ENCODE data around the gene NCMAP. TPM values are rescaled to one million over a fixed set of nuclear protein-coding genes. Genes with fewer than 3 reads are reported as not detected.

NCMAP gene
- polyA plus RNA-seq, 1 of the 3 experiments (the other 2 are of a cell fraction), result not detected

DNA sequence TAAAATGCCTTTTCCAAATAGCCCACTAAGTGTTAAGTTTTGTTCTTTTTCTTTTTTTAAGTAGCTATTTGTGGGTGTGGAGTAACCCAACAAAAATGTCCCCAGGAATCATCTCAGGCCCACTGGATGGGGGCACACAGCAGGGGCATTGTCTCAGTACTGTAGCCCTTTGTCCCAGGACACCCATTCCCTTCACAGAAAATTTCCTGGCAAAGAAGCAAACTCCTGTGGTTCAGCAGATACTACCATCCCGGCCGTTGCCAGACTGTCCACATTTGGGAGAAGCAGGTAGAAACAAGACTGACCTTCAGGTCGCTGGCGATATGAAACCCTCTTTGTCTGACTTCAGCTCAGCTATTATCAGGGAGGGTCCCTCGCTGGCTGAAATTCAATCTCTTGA is 63.5 kb downstream of the NCMAP start:
- Histone ChIP-seq H3K4me3 (ENCODE audit: low read depth in 2 of 2, low read length in 1 of 2) (no peak overlapping the region), H3K79me2 (ENCODE audit: insufficient read depth) (no peaks in the 10 kb centered on the region), H3K9ac (no peak overlapping the region), H2AFZ (ENCODE audit: low read depth) (no peak overlapping the region), H4K20me1 (ENCODE audit: insufficient read depth) (no peaks in the 10 kb centered on the region), H3K36me3 (replicated peaks in 1 of 2; ENCODE audit: control insufficient read depth in 1 of 2, insufficient read depth in 2 of 2, low read length in 1 of 2) (no peaks in the 10 kb centered on the region), H3K4me1 (ENCODE audit: control insufficient read depth in 1 of 2, insufficient read depth in 2 of 2, low read depth in 1 of 2, low read length in 1 of 2) (no peaks in the 10 kb centered on the region), H3K27ac (ENCODE audit: low read depth in 2 of 2, low read length in 1 of 2) (no peak overlapping the region), H3F3A (replicated peaks; ENCODE audit: insufficient read depth) (no peaks in the 10 kb centered on the region), H3K27me3 (ENCODE audit: insufficient read depth) (no peaks in the 10 kb centered on the region; the same call in 1 of the 2 replicates), H3K9me3 (no peaks in the 10 kb centered on the region), H3K9me2 (no peaks in the 10 kb centered on the region), H3K4me2 (no peak overlapping the region)
- ChIA-PET CTCF (interaction anchor here (2.7 kb wide), 1 partner anchor 33 kb away, joined by 12 read pairs; no protein-coding TSS in a partner anchor), POLR2A (no interaction called here)
- 70% methylated on average over 4 of the region's 5 CpGs for WGBS (ENCODE audit: low lambda C conversion rate)
- no peak for DNase-seq
- TF ChIP-seq FOXJ3 (CRISPR knock-in tag; IDR thresholded peaks at IDR 0.05), result no peak
- no peak for TF ChIP-seq CHD2 (IDR thresholded peaks at IDR 0.05; ENCODE audit: low read length, partially characterized antibody)
- no peak for TF ChIP-seq YY1 (IDR thresholded peaks at IDR 0.05; ENCODE audit: low read depth)
- TF ChIP-seq RAD21 (IDR thresholded peaks at IDR 0.05; ENCODE audit: low read length), result no peak
- TF ChIP-seq NFIC (IDR thresholded peaks at IDR 0.05; ENCODE audit: borderline replicate concordance), result no peak
- no peak for TF ChIP-seq RXRA (IDR thresholded peaks at IDR 0.05; ENCODE audit: borderline replicate concordance, low read depth)
- TF ChIP-seq NRF1 (IDR thresholded peaks at IDR 0.05; ENCODE audit: low read depth, low read length), result no peak
- TF ChIP-seq, protein P1, sequence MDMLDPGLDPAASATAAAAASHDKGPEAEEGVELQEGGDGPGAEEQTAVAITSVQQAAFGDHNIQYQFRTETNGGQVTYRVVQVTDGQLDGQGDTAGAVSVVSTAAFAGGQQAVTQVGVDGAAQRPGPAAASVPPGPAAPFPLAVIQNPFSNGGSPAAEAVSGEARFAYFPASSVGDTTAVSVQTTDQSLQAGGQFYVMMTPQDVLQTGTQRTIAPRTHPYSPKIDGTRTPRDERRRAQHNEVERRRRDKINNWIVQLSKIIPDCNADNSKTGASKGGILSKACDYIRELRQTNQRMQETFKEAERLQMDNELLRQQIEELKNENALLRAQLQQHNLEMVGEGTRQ (IDR thresholded peaks at IDR 0.05; ENCODE audit: borderline replicate concordance, low read depth, low read length), result no peak
- TF ChIP-seq, protein P2, sequence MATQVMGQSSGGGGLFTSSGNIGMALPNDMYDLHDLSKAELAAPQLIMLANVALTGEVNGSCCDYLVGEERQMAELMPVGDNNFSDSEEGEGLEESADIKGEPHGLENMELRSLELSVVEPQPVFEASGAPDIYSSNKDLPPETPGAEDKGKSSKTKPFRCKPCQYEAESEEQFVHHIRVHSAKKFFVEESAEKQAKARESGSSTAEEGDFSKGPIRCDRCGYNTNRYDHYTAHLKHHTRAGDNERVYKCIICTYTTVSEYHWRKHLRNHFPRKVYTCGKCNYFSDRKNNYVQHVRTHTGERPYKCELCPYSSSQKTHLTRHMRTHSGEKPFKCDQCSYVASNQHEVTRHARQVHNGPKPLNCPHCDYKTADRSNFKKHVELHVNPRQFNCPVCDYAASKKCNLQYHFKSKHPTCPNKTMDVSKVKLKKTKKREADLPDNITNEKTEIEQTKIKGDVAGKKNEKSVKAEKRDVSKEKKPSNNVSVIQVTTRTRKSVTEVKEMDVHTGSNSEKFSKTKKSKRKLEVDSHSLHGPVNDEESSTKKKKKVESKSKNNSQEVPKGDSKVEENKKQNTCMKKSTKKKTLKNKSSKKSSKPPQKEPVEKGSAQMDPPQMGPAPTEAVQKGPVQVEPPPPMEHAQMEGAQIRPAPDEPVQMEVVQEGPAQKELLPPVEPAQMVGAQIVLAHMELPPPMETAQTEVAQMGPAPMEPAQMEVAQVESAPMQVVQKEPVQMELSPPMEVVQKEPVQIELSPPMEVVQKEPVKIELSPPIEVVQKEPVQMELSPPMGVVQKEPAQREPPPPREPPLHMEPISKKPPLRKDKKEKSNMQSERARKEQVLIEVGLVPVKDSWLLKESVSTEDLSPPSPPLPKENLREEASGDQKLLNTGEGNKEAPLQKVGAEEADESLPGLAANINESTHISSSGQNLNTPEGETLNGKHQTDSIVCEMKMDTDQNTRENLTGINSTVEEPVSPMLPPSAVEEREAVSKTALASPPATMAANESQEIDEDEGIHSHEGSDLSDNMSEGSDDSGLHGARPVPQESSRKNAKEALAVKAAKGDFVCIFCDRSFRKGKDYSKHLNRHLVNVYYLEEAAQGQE (IDR thresholded peaks at IDR 0.05; ENCODE audit: low read depth, low read length), result no peak
- TF ChIP-seq MAX (IDR thresholded peaks at IDR 0.05; ENCODE audit: low read depth), result no peak

- Histone ChIP-seq H4K20me1 (ENCODE audit: insufficient read depth) (no peaks in the 10 kb centered on the region), H3K9ac (no peak overlapping the region), H3K36me3 (replicated peaks in 1 of 2; ENCODE audit: control insufficient read depth in 1 of 2, insufficient read depth in 2 of 2, low read length in 1 of 2) (no peaks in the 10 kb centered on the region), H3K27ac (ENCODE audit: low read depth in 2 of 2, low read length in 1 of 2) (no peak overlapping the region), H3K27me3 (ENCODE audit: insufficient read depth) (no peaks in the 10 kb centered on the region; the same call in 1 of the 2 replicates), H3K4me1 (ENCODE audit: control insufficient read depth in 1 of 2, insufficient read depth in 2 of 2, low read depth in 1 of 2, low read length in 1 of 2) (no peaks in the 10 kb centered on the region), H3F3A (replicated peaks; ENCODE audit: insufficient read depth) (no peaks in the 10 kb centered on the region), H3K9me3 (no peaks in the 10 kb centered on the region), H3K9me2 (no peaks in the 10 kb centered on the region), H3K4me3 (ENCODE audit: low read depth in 2 of 2, low read length in 1 of 2) (no peak overlapping the region), H3K4me2 (no peak overlapping the region), H3K79me2 (ENCODE audit: insufficient read depth) (no peaks in the 10 kb centered on the region), H2AFZ (ENCODE audit: low read depth) (no peak overlapping the region)
- ChIA-PET CTCF (interaction anchor here (1.2 to 2.7 kb wide), 2 partner anchors 16 to 34 kb away, joined by 3 to 12 read pairs; no protein-coding TSS in a partner anchor), POLR2A (no interaction called here)
- no peak for TF ChIP-seq TEAD4 (IDR thresholded peaks at IDR 0.05; ENCODE audit: borderline replicate concordance, insufficient read depth)
- no peak for TF ChIP-seq CTCF (IDR thresholded peaks at IDR 0.05)
- no peak for TF ChIP-seq NRF1 (IDR thresholded peaks at IDR 0.05; ENCODE audit: low read depth, low read length)
- DNase-seq, result no peak
- WGBS (ENCODE audit: low lambda C conversion rate), result 73% methylated on average over 5 of the region's 5 CpGs
Observed at GRCh38 chr1:24620678-24621077, 64.8 kb downstream of the NCMAP start.

All from SK-N-SH (cell line).